Mesenchymal stem cell (in vitro differentiated cells and primary cell): Measurements from ENCODE around the gene CCDC171.

Source experiments
- DNase-seq: peaks from one replicate; pipeline ENCODE4 v3.0.0-alpha.2; 2013
- H2AFZ ChIP-seq: one replicate; pipeline ENCODE4 v1.6.1; 2013; ENCODE audit warnings: low read depth, mild to moderate bottlenecking, control low read depth, inconsistent platforms, low read length, moderate library complexity
- H2AK5ac ChIP-seq: 2 replicates; pipeline ENCODE4 v1.6.1; 2013; ENCODE audit warnings: low read length, moderate library complexity, mild to moderate bottlenecking, inconsistent platforms; ENCODE audit not compliant: severe bottlenecking
- H2BK120ac ChIP-seq: one replicate; pipeline ENCODE4 v1.6.1; 2013; ENCODE audit warnings: low read depth, mild to moderate bottlenecking, inconsistent platforms, low read length, moderate library complexity
- H2BK12ac ChIP-seq, 2 experiments: one replicate each; pipeline ENCODE4 v1.6.1; 2013; ENCODE audit warnings: inconsistent platforms in 2 of 2, low read length in 2 of 2, mild to moderate bottlenecking in 2 of 2, moderate library complexity in 2 of 2, control low read depth in 1 of 2
- H2BK15ac ChIP-seq: one replicate; pipeline ENCODE4 v1.6.1; 2013; ENCODE audit warnings: mild to moderate bottlenecking, low read depth, inconsistent platforms; ENCODE audit not compliant: poor library complexity, severe bottlenecking
- H2BK5ac ChIP-seq: 2 replicates; pipeline ENCODE4 v1.6.1; 2013; ENCODE audit warnings: low read depth, mild to moderate bottlenecking, low read length, control low read depth, inconsistent platforms; ENCODE audit not compliant: poor library complexity, severe bottlenecking
- H3K14ac ChIP-seq, 2 experiments: one replicate each; pipeline ENCODE4 v1.6.1; 2013; ENCODE audit warnings: inconsistent platforms in 2 of 2, low read length in 2 of 2, control low read depth in 1 of 2, mild to moderate bottlenecking in 1 of 2, moderate library complexity in 1 of 2
- H3K18ac ChIP-seq, 2 experiments: one replicate each; pipeline ENCODE4 v1.6.1; 2013; ENCODE audit warnings: inconsistent platforms in 2 of 2, low read length in 2 of 2, control low read depth in 1 of 2, low read depth in 1 of 2, mild to moderate bottlenecking in 1 of 2
- H3K23ac ChIP-seq, 2 experiments: one replicate each; pipeline ENCODE4 v1.6.1; 2013; ENCODE audit warnings: inconsistent platforms in 2 of 2, low read length in 2 of 2, mild to moderate bottlenecking in 2 of 2, moderate library complexity in 2 of 2, control low read depth in 1 of 2
- H3K27ac ChIP-seq: 2 replicates; pipeline ENCODE4 v1.5.1; 2013; ENCODE audit warnings: mild to moderate bottlenecking, moderate library complexity, low read length, control low read depth, inconsistent platforms; ENCODE audit not compliant: poor library complexity, severe bottlenecking
- H3K27me3 ChIP-seq, 2 experiments: 2 replicates each; pipeline versions ENCODE4 v1.6.1 to v1.7.0; 2013; ENCODE audit warnings: low read length in 2 of 2, mild to moderate bottlenecking in 2 of 2, moderate library complexity in 2 of 2, control low read depth in 1 of 2, inconsistent platforms in 1 of 2; ENCODE audit not compliant: control insufficient read depth in 1 of 2, insufficient read depth in 1 of 2
- H3K36me3 ChIP-seq, 2 experiments: 2 replicates each; pipeline versions ENCODE4 v1.6.1 to v1.7.0; 2013; ENCODE audit warnings: low read length in 2 of 2, control low read depth in 1 of 2, inconsistent platforms in 1 of 2, low read depth in 1 of 2, mild to moderate bottlenecking in 1 of 2; ENCODE audit not compliant: insufficient read depth in 2 of 2, control insufficient read depth in 1 of 2
- H3K4ac ChIP-seq, 2 experiments: one replicate each; pipeline ENCODE4 v1.6.1; 2013; ENCODE audit warnings: inconsistent platforms in 2 of 2, low read length in 2 of 2, mild to moderate bottlenecking in 2 of 2, moderate library complexity in 2 of 2, control low read depth in 1 of 2, low read depth in 1 of 2
- H3K4me1 ChIP-seq: 2 replicates; pipeline ENCODE4 v1.6.1; 2013; ENCODE audit warnings: low read depth, low read length, control low read depth; ENCODE audit not compliant: control insufficient read depth, insufficient read depth
- H3K4me2 ChIP-seq: 2 replicates; pipeline ENCODE4 v1.6.1; 2013; ENCODE audit warnings: low read length, mild to moderate bottlenecking, inconsistent platforms; ENCODE audit not compliant: poor library complexity, severe bottlenecking
- H3K4me3 ChIP-seq, 2 experiments: 2 replicates each; pipeline versions ENCODE4 v1.5.1 to v1.7.0; 2013; ENCODE audit warnings: low read length in 2 of 2, mild to moderate bottlenecking in 2 of 2, control low read depth in 1 of 2, low read depth in 1 of 2; ENCODE audit not compliant: insufficient read depth in 1 of 2
- H3K79me1 ChIP-seq: replicated peaks from 2 replicates; pipeline ENCODE4 v1.6.1; 2013; ENCODE audit warnings: mild to moderate bottlenecking, control low read depth, low read length, inconsistent platforms; ENCODE audit not compliant: poor library complexity, severe bottlenecking
- H3K9ac ChIP-seq: 2 replicates; pipeline ENCODE4 v1.7.0; 2013; ENCODE audit warnings: mild to moderate bottlenecking, low read length, moderate library complexity
- H3K9me3 ChIP-seq: 2 replicates; pipeline ENCODE4 v1.7.0; 2013; ENCODE audit warnings: mild to moderate bottlenecking, low read length; ENCODE audit not compliant: control insufficient read depth
- H4K8ac ChIP-seq: one replicate; pipeline ENCODE4 v1.6.1; 2013; ENCODE audit warnings: inconsistent platforms, mild to moderate bottlenecking, low read length, moderate library complexity
- H4K91ac ChIP-seq: one replicate; pipeline ENCODE4 v1.6.1; 2013; ENCODE audit warnings: mild to moderate bottlenecking, low read length, inconsistent platforms
- WGBS: methylation state at CpG from one replicate; pipeline ENCODE4 v1.1.7; 2013; ENCODE audit warnings: mixed read lengths; 5-methylcytosine and 5-hydroxymethylcytosine counted together

CCDC171 gene

GRCh38 chr9:15743512-15743911 lies 190.7 kb downstream of the CCDC171 start:
- no peak overlapping the region for H2BK15ac ChIP-seq
- no peak overlapping the region for H3K4me2 ChIP-seq
- no peak overlapping the region for H3K23ac ChIP-seq
- no peak overlapping the region for H2AK5ac ChIP-seq
- H3K4me1 ChIP-seq = no peaks in the 10 kb centered on the region
- H3K79me1 ChIP-seq = no peaks in the 10 kb centered on the region
- H3K18ac ChIP-seq = no peak overlapping the region
- no peak overlapping the region for H2BK5ac ChIP-seq
- no peak overlapping the region for H2BK120ac ChIP-seq
- no peak overlapping the region for H4K91ac ChIP-seq
- no peaks in the 10 kb centered on the region for H3K27me3 ChIP-seq
- no peak overlapping the region for H3K9ac ChIP-seq
- no peak overlapping the region for H2AFZ ChIP-seq
- no peak overlapping the region for H3K27ac ChIP-seq
- H3K14ac ChIP-seq = no peak overlapping the region
- H4K8ac ChIP-seq = no peak overlapping the region
- H3K36me3 ChIP-seq = peaks cover 0 to 3% of the 10 kb centered on the region in 2 experiments
- H3K4me3 ChIP-seq = no peak overlapping the region
- no peak overlapping the region for H2BK12ac ChIP-seq
- no peak overlapping the region for H3K4ac ChIP-seq
- H3K9me3 ChIP-seq = peaks cover 7% of the 10 kb centered on the region
- DNase-seq = no peak
- 100% methylated on average over 1 of the region's 1 CpG for WGBS

DNA sequence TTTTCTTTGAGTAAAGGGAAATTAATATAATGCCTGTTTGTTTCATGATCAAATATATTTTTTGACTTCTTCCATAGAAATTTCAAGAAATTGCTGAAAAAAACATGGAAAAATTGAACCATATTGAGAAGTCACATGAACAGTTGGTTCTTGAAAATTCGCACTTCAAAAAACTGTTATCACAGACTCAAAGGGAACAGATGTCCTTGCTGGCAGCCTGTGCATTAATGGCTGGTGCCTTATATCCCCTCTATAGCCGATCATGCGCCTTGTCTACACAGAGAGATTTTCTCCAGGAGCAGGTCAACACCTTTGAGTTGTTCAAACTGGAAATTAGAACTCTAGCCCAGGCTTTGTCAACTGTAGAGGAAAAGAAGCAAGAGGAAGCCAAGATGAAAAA lies 191.4 kb downstream of the CCDC171 start:
- DNase-seq = no peak
- no peak overlapping the region for H2AK5ac ChIP-seq
- no peak overlapping the region for H2AFZ ChIP-seq
- H2BK15ac ChIP-seq = no peak overlapping the region
- no peak overlapping the region for H2BK120ac ChIP-seq
- 100% methylated on average over 3 of the region's 3 CpGs for WGBS
- H2BK5ac ChIP-seq = no peak overlapping the region
- H3K9ac ChIP-seq = no peak overlapping the region
- no peak overlapping the region for H3K18ac ChIP-seq
- no peaks in the 10 kb centered on the region for H3K79me1 ChIP-seq
- H3K4me3 ChIP-seq = no peak overlapping the region
- H3K36me3 ChIP-seq = peaks cover 0 to 3% of the 10 kb centered on the region in 2 experiments
- H3K14ac ChIP-seq = no peak overlapping the region
- no peak overlapping the region for H3K27ac ChIP-seq
- no peak overlapping the region for H4K91ac ChIP-seq
- H3K4me1 ChIP-seq = no peaks in the 10 kb centered on the region
- no peak overlapping the region for H3K4ac ChIP-seq
- H3K23ac ChIP-seq = no peak overlapping the region
- H3K27me3 ChIP-seq = no peaks in the 10 kb centered on the region
- no peak overlapping the region for H2BK12ac ChIP-seq
- H4K8ac ChIP-seq = no peak overlapping the region
- peaks cover 7% of the 10 kb centered on the region for H3K9me3 ChIP-seq
- no peak overlapping the region for H3K4me2 ChIP-seq

DNA sequence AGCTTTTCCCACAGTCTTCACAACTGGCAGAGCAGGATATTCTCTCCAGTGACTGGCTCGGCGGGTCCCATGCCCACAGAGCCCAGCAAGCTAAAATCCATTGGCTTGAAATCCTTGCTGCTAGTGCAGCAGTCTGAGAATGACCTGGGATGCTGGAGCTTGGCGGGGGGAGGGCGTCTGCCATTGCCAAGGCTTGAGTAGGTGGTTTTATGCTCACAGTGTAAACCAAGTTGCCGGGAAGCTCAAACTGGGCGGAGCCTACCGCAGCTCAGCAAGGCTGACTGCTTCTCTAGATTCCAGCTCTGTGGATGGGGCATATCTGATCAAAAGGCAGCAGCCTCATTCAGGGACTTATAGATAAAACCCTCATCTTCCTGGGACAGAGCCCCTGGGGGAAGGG lies 194.1 kb downstream of the CCDC171 start:
- peak overlapping the region in 1 of 2 experiments; percentile 32 for H3K14ac ChIP-seq
- H3K9me3 ChIP-seq = peaks cover 7% of the 10 kb centered on the region
- H3K4me3 ChIP-seq = no peak overlapping the region
- no peak overlapping the region for H2AFZ ChIP-seq
- H3K4me1 ChIP-seq = no peaks in the 10 kb centered on the region
- H3K36me3 ChIP-seq = peaks cover 0 to 3% of the 10 kb centered on the region in 2 experiments
- H3K27me3 ChIP-seq = no peaks in the 10 kb centered on the region
- no peak overlapping the region for H3K4me2 ChIP-seq
- no peak overlapping the region for H2AK5ac ChIP-seq
- H3K9ac ChIP-seq = no peak overlapping the region
- no peak overlapping the region for H2BK120ac ChIP-seq
- H3K27ac ChIP-seq = no peak overlapping the region
- H3K18ac ChIP-seq = no peak overlapping the region
- H2BK15ac ChIP-seq = no peak overlapping the region
- WGBS = 91% methylated on average over 7 of the region's 7 CpGs
- no peak overlapping the region for H4K8ac ChIP-seq
- no peak for DNase-seq
- no peak overlapping the region for H2BK5ac ChIP-seq
- no peak overlapping the region for H4K91ac ChIP-seq
- H3K23ac ChIP-seq = no peak overlapping the region
- H3K4ac ChIP-seq = no peak overlapping the region
- H2BK12ac ChIP-seq = no peak overlapping the region
- no peaks in the 10 kb centered on the region for H3K79me1 ChIP-seq

DNA sequence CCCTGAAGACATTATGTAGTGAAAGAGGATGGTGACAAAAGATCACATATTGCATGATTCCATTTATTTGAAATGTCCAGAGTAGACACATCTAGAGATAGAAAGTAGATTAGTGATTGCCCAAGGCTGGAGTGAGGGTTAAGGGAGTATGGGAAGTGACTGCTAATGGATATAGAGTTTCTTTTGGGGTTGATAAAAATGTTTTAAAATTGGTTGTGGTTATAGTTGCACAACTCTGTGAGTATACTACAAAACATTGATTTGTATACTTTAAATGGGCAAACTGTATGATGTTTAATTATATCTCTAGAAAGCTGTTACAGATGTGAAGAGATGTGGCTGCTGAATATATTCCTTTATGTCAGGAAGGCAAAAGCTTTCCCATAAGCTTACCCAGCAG lies 202.8 kb downstream of the CCDC171 start:
- Histone ChIP-seq H2BK12ac (no peak overlapping the region), H2BK120ac (no peak overlapping the region), H4K8ac (no peak overlapping the region), H3K23ac (no peak overlapping the region), H3K4ac (no peak overlapping the region), H3K4me3 (no peak overlapping the region), H2AFZ (no peak overlapping the region), H3K9ac (no peak overlapping the region), H3K14ac (no peak overlapping the region), H3K36me3 (no peaks in the 10 kb centered on the region), H2AK5ac (no peak overlapping the region), H3K9me3 (no peaks in the 10 kb centered on the region), H3K27me3 (no peaks in the 10 kb centered on the region), H3K4me2 (no peak overlapping the region), H3K27ac (no peak overlapping the region), H2BK15ac (no peak overlapping the region), H3K4me1 (no peaks in the 10 kb centered on the region), H3K79me1 (no peaks in the 10 kb centered on the region), H4K91ac (no peak overlapping the region), H3K18ac (no peak overlapping the region), H2BK5ac (no peak overlapping the region)
- peak; percentile 58 for DNase-seq
